Tibial artery (tissue), 4 donors: Measurements from ENCODE around the gene PNRC1.
"Not testable (repeated sequence)": the region's sequence is repeated elsewhere in the genome, so short reads cannot be mapped to it uniquely, and the experiment has no call there.

Experiments used
- DNase-seq, 2 donors: peaks; one replicate each; pipeline ENCODE4 v3.0.0-alpha.2; 2019
- H3K27ac ChIP-seq, 2 donors: fragments of 200-600 bp; sonication (generic) in 1 of 2; 1 replicate in 1 of 2; 2 replicates in 1 of 2; pipeline ENCODE4 v1.5.1; 2018 to 2019; ENCODE audit warnings: mild to moderate bottlenecking in 1 of 2
- H3K27me3 ChIP-seq, 2 donors: fragments of 200-600 bp; sonication (generic) in 1 of 2; one replicate each; pipeline versions ENCODE4 v1.5.1 to v1.6.0; 2016 to 2019
- H3K36me3 ChIP-seq, 3 donors: fragments of 200-600 bp; sonication (generic) in 2 of 3; one replicate each; pipeline ENCODE4 v1.5.1; 2016 to 2019; ENCODE audit warnings: mild to moderate bottlenecking in 2 of 3
- H3K4me1 ChIP-seq, 4 donors: fragments of 200-600 bp; sonication (generic) in 2 of 4; 1 replicate in 3 of 4; 2 replicates in 1 of 4; pipeline ENCODE4 v1.5.1; 2016 to 2019
- H3K4me3 ChIP-seq, 2 donors: fragments of 200-600 bp; sonication (generic) in 1 of 2; 1 replicate in 1 of 2; 2 replicates in 1 of 2; pipeline ENCODE4 v1.5.1; 2018 to 2019; ENCODE audit warnings: mild to moderate bottlenecking in 2 of 2
- H3K9me3 ChIP-seq, 3 donors: fragments of 200-600 bp; sonication (generic) in 1 of 3; one replicate each; pipeline ENCODE4 v1.5.1; 2016 to 2019
- CTCF ChIP-seq, 2 experiments: fragments of 200-600 bp in 1 of 2; fragments of 450-650 bp in 1 of 2; IDR thresholded peaks; one replicate each; pipeline ENCODE4 v1.5.1; 2017 to 2019; ENCODE audit warnings: antibody characterized with exemption in 2 of 2, mild to moderate bottlenecking in 1 of 2, moderate library complexity in 1 of 2
- intact Hi-C: fragments of 100-400 bp; cut with DNase I; formaldehyde crosslinking; loops from one replicate; pipeline ENCODE4 v1.15.0; 2023; ENCODE audit warnings: low total_unique reads

Gene PNRC1

DNA sequence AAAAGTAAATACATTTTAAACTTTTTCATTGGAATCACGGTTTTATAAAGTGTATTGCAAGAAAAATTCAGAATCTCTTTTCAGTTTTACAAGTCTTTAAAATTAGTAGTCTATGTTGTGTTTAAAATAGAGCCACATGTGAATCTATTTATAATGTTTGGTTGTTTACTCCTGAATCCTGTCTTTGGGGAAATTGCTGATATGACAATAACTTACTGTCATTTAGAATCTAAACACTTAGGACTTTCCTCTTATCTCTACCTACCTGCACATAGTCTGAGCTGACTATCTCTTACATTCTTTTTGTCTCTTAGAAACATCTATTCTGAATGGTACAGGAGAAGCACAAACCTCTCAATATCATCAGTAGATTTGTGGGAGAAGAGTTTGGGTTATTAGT is 41.4 kb downstream of the PNRC1 start:
- Histone ChIP-seq H3K9me3 (no peaks in the 10 kb centered on the region), H3K27ac (no peak overlapping the region), H3K4me1 (peaks cover 0 to 11% (median 6%) of the 10 kb centered on the region in 4 donors), H3K4me3 (no peak overlapping the region), H3K36me3 (no peaks in the 10 kb centered on the region), H3K27me3 (no peaks in the 10 kb centered on the region)
- DNase-seq, result no peak
- TF ChIP-seq CTCF (IDR thresholded peaks at IDR 0.05), result no peak
- intact Hi-C loops, result loop anchor here (2.0 to 5.0 kb wide), 2 partner anchors 121 to 135 kb away; no protein-coding TSS in a partner anchor

DNA sequence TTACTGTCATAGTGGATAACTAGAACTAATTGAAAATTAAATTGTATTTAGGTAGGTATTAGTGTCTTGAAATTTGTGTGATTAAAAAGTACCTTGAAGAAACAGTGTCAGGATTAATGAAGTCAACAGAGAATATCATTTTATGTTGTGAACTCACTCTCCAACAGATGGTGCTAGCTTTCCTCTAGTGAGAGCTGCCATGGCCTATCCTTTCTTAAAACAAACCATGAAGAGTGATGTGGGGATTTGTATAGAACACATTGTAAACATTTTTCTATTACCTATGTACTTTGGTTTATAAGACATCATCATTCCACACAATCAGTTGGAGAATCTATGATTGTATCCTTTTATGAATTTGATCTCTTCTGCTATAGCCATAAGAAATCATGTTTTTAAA is 42.1 kb downstream of the PNRC1 start:
- H3K27ac ChIP-seq, result no peak overlapping the region
- H3K9me3 ChIP-seq, result no peaks in the 10 kb centered on the region
- peaks cover 0 to 9% (median 5%) of the 10 kb centered on the region in 4 donors for H3K4me1 ChIP-seq
- intact Hi-C loops, result loop anchor here (2.0 to 5.0 kb wide), 2 partner anchors 120 to 135 kb away; no protein-coding TSS in a partner anchor
- TF ChIP-seq CTCF (IDR thresholded peaks at IDR 0.05), result peak; percentile 57 to 61
- DNase-seq, result no peak
- no peaks in the 10 kb centered on the region for H3K36me3 ChIP-seq
- no peak overlapping the region for H3K4me3 ChIP-seq
- no peaks in the 10 kb centered on the region for H3K27me3 ChIP-seq

DNA sequence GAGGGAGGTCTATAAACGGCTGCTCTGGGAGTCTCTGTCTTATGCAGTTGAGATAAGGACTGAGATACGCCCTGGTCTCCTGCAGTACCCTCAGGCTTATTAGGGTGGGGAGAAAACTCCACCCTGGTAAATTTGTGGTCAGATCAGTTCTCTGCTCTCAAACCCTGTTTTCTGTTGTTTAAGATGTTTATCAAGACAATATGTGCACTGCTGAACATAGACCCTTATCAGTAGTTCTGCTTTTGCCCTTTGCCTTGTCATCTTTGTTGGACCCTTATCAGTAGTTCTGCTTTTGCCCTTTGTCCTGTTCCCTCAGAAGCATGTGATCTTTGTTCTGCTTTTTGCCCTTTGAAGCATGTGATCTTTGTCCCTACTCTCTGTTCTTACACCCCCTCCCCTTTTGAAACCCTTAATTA is 47.7 kb downstream of the PNRC1 start:
- H3K36me3 ChIP-seq, H3K9me3 ChIP-seq, intact Hi-C loops, H3K27ac ChIP-seq, H3K4me1 ChIP-seq, H3K4me3 ChIP-seq, DNase-seq, H3K27me3 ChIP-seq: not testable (repeated sequence)

DNA sequence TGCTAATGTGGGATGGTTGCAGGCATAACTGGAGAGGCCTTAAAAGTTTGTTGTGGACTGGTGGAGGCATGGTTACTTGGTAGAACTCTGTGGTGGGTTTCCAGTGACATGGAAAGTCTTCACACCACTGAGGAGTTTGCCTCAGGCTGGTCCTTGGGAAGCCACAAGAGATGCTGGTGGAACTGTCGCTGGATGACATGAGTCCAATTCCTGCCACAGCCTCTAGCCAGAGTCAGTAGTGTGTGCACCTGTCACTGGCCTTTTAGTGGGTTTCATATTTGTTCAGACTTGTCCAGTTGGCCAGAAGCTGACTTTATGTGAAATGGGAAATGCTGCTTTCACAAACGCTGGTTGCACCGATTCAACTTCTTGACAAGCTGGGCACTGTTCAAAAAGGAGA is 51.0 kb downstream of the PNRC1 start:
- H3K27ac ChIP-seq, result no peak overlapping the region
- DNase-seq, result no peak
- H3K27me3 ChIP-seq, result no peaks in the 10 kb centered on the region
- H3K4me3 ChIP-seq, result no peak overlapping the region
- H3K36me3 ChIP-seq, result peaks cover 0 to 5% (median 0%) of the 10 kb centered on the region in 3 donors
- intact Hi-C loops, result no loop called here
- no peak for TF ChIP-seq CTCF (IDR thresholded peaks at IDR 0.05)
- no peaks in the 10 kb centered on the region for H3K4me1 ChIP-seq
- H3K9me3 ChIP-seq, result peaks cover 0 to 5% (median 0%) of the 10 kb centered on the region in 3 donors

DNA sequence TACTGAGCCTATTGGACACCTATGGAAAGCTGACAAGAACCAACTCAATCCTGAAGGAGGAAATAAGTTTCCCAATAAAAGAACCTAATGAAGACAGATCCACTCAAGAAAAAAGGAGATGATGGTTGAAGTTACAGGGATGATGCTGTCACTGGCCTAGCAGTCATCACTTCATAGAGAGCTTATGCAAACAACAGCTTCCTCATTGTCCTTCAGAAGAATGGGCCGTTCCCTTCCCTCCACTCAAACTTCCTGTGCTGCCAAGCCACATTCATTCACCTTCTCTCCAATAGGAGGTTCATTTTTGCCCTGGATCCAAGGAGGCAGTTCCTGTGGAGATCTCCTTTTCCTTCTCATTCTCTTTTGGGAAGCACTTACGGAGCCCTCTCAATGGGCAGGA is 51.5 kb downstream of the PNRC1 start:
- intact Hi-C loops, result no loop called here
- no peak for DNase-seq
- Histone ChIP-seq H3K27me3 (no peaks in the 10 kb centered on the region), H3K36me3 (peaks cover 0 to 5% (median 0%) of the 10 kb centered on the region in 3 donors), H3K27ac (no peak overlapping the region), H3K4me1 (no peaks in the 10 kb centered on the region), H3K4me3 (no peak overlapping the region), H3K9me3 (peaks cover 0 to 5% (median 0%) of the 10 kb centered on the region in 3 donors)
- TF ChIP-seq CTCF (IDR thresholded peaks at IDR 0.05), result no peak

GRCh38 chr6:89133981-89134380 is 53.4 kb downstream of the PNRC1 start:
- Histone ChIP-seq H3K4me1 (peaks cover 0 to 10% (median 2%) of the 10 kb centered on the region in 4 donors), H3K9me3 (no peaks in the 10 kb centered on the region), H3K27ac (no peak overlapping the region), H3K4me3 (no peak overlapping the region), H3K27me3 (no peaks in the 10 kb centered on the region), H3K36me3 (peaks cover 0 to 3% (median 0%) of the 10 kb centered on the region in 3 donors)
- DNase-seq, result no peak
- intact Hi-C loops, result no loop called here
- TF ChIP-seq CTCF (IDR thresholded peaks at IDR 0.05), result no peak
